NCI-H345 treated with DMSO at 0.1 percent for 48 hours (cell line): ENCODE results near the gene SCYL3.
"Not testable (repeated sequence)": the region's sequence is repeated elsewhere in the genome, so short reads cannot be mapped to it uniquely, and the experiment has no call there.

Experiments
- DNase-seq: peaks from one replicate; lab custom pipeline; 2025; ENCODE audit not compliant: unreplicated experiment; lab: John Stamatoyannopoulos, UW

SCYL3 gene

GRCh38 chr1:169873582-169874199 is 20.0 kb downstream of the SCYL3 start:
- DNase-seq: no peak

GRCh38 chr1:169872906-169873305 is 20.8 kb downstream of the SCYL3 start:
- no peak for DNase-seq

- not testable (repeated sequence) for DNase-seq
Observed at GRCh38 chr1:169871988-169872387, 21.7 kb downstream of the SCYL3 start.

- no peak for DNase-seq
Observed at GRCh38 chr1:169869426-169869825, 24.3 kb downstream of the SCYL3 start.

DNA sequence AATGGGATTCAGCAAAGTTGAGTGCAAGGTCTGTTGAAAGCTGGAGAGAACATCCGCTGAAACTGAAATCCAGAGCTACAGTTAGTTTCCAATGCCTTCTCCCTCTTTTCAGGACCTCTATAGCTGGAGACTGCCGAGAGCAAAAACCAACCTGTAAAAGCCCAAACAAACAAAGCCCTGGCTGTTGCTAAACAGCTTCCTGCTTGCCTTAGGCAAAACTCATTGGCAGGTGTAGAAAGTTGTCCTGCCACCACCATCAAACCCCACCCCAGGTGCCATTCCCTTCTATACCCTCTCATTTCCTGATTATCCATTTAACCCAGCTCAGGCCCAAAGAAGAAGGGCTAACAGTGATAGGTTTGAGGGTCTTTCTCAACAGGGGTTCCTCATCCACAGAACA is 24.7 kb downstream of the SCYL3 start:
- DNase-seq: no peak

- DNase-seq: no peak
Observed at GRCh38 chr1:169867012-169867675, 26.6 kb downstream of the SCYL3 start.

GRCh38 chr1:169866577-169866976 is 27.1 kb downstream of the SCYL3 start:
- no peak for DNase-seq

- not testable (repeated sequence) for DNase-seq
Observed at GRCh38 chr1:169864531-169864930, 29.2 kb downstream of the SCYL3 start.

DNA sequence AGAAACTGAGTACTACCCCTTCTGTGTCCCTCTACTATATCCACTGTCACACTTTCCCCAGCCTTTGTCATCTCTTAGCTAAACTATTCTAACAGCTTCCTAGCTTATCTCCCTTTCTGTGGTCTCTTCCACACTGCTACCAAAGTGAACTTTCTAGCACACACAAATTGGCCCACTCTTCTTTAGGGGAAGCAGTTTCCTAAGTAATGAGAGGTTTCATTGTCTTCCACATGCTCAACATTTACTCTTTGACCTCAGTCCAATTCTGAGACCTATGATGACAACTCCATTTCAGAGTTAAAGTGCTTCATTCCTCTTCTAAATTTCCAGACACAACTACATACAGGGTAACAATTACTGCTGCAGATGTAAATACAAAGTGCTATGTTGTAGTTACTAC is 32.9 kb downstream of the SCYL3 start:
- no peak for DNase-seq

DNA sequence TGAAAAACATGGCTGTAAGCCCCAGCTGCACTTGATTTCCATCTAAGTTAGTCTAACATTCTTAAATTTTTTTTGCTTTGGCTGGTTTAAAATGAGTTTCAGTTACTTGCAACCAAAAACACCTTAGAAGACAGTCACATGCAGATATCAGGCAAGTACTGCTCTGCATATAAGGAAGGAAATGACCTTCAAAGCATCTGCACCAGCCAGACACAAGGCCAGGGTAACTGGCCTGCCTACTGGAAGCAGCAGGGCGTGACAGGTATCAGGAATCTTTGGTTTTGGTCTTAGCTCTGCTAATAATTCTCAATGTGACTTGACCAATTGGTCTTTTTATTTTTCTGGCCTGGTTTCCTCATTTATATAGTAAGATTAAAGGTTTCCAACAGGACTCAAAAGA is 33.5 kb downstream of the SCYL3 start:
- DNase-seq: no peak

GRCh38 chr1:169859001-169859400 is 34.7 kb downstream of the SCYL3 start:
- no peak for DNase-seq

DNA sequence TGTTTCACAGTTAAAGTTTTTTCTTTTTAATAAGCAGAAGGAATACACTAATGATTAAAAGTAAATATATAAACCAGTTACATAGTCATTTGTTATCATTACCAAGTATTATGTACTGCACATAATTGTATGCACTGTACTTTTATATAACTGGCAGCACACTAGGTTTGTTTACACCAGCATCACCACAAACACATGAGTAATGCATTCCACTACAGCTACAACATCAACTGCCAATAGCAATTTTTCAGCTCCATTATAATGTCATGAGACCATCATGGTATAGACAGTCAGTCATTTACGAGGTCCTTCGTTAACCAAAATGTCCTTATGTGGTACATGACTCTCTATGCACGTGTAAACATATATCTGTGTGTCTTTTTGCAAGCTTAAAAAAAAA is 35.2 kb downstream of the SCYL3 start:
- no peak for DNase-seq

- DNase-seq: no peak
Observed at GRCh38 chr1:169853341-169853740, 40.4 kb downstream of the SCYL3 start.

GRCh38 chr1:169849346-169850022 is 44.2 kb downstream of the SCYL3 start:
- no peak for DNase-seq

DNA sequence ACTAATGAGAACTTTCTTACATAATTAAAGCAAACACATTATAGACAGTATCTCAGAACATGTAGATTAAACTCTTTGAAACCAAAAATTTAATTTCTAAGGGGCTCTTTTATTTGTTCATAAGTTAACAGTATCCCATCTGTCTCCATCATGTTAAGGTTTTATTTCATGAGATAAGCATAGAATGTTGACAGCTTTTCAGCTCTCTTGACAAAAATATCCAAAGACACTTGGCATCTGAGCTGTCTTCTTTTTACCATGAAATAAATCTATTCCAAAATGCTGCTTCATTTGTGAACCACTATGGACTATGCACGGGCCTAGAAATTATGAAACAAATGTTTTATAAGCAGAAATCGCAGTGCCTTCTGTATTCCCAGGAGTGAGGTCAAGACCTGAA is 45.2 kb downstream of the SCYL3 start:
- DNase-seq: no peak

DNA sequence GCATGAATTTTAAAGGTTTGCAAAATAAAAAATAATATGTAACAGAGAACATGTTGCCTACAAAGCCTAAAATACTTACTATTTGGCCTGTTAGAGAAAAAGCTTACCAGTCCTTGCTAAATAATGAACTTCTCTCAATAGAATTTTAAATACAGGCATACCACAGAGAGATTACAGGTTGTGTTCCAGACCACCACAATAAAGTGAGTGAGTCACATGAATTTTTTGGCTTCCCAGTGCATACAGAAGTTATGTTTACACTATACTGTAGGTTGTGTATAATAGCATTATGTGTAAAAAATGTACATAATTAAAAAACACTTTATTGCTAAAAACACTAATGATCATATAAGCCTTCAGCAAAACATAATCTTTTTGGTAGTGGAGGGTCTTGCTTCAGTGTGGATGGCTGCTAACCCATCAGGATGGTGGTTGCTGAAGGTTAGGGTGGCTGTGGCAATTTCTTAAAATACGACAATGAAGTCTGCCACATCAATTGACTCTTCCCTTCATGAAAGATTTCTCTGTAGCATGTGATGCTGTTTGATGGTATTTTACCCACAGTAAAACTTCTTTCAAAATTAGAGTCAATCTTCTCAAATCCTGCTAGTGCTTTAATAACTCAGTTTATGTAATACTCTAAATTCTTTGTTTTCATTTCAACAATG is 48.6 kb downstream of the SCYL3 start:
- DNase-seq: no peak

DNA sequence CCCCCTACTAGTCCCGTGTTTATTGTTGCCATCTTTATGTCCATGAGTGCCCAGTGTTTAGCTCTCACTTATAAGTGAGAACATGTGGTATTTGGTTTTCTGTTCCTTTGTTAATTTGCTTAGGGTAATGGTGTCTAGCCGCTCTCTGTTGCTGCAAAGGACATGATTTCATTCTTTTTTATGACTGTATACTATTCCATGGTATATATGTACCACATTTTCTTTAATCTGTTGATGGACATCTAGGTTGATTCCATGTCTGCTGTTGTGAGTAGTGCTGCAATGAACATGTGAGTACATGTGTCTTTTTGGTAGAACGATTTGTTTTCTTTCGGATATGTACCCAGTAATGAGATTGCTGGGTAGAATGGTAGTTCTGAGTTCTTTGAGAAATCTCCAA is 54.8 kb downstream of the SCYL3 start:
- DNase-seq: no peak

DNA sequence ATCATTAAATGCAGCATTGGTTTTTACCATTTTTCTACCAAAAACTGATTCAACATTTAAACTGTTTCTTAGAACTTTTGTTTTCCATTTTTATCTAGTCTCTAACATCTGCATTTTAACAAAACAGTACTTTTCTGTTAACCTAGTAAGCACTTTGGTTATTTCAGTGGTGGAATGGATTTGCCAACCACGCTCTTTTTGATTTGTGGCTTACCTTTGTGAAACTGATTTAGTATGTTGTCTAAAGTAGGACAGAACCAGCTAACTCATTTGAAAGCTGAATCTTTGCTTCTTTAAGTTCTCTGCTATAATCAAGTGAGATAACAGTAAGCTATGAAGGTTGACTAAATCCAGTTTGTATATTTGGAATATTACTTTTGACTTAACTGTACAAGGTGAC is 57.5 kb downstream of the SCYL3 start:
- no peak for DNase-seq

DNA sequence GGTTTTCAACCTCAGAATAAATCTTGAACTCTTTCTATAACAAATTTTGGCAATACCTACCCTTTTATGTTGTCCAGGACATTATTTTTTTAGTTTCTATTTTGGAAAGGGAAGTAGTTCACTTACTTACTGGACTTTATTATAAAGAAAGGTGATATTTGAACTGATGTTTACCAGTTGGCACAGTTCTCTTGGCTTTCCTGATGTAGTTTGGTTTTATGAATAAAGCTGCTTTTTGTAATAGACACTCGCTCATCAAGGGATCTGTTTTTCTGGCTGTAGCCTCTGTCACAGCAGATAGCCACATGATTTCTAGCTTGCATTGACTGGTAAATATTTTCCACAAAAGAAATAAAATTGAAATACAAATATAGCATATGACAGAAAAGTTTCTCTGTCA is 58.0 kb downstream of the SCYL3 start:
- DNase-seq: no peak

DNA sequence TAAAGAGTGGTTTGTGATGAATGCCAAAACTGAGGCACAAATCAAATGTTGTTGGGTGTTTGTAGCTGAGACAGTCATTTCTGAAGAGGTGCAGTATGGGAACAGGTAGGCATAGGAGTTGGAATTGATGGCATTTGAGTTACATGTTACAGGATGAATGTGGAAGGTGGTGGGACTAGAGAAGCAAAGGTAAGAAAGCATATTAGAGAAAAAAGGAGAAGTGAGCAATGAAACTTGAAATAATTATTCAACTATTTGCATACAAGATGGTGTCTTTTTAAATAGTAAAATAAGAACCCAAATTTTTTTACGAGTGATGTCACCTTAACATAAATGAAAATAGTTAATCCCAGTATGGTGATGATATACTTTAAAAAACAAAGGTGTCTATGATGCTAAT is 58.8 kb downstream of the SCYL3 start:
- no peak for DNase-seq

GRCh38 chr1:169833179-169833901 is 60.4 kb downstream of the SCYL3 start:
- no peak for DNase-seq
